Brain microvascular endothelial cell (primary cell): Measurements from ENCODE around the gene RAD54L2.
"Not testable (repeated sequence)": the region's sequence is repeated elsewhere in the genome, so short reads cannot be mapped to it uniquely, and the experiment has no call there.

ENCODE experiments used
- DNase-seq: peaks from one replicate; pipeline ENCODE4 v3.0.0-alpha.2; 2020
- H3K27ac ChIP-seq: fragments of 250-450 bp; sonication (Bioruptor Pico); 2 replicates; pipeline ENCODE4 v1.5.1; 2020; ENCODE audit warnings: mild to moderate bottlenecking, moderate library complexity
- H3K27me3 ChIP-seq: fragments of 250-450 bp; sonication (Bioruptor Pico); replicated peaks from 2 replicates; pipeline ENCODE4 v1.5.1; 2020; ENCODE audit warnings: mild to moderate bottlenecking
- H3K36me3 ChIP-seq: fragments of 250-450 bp; sonication (Bioruptor Pico); replicated peaks from 2 replicates; pipeline ENCODE4 v1.5.1; 2020; ENCODE audit warnings: mild to moderate bottlenecking
- H3K4me3 ChIP-seq: 2 replicates; pipeline ENCODE4 v1.5.1; 2011; ENCODE audit warnings: low read depth, mild to moderate bottlenecking, control low read depth, low read length, moderate library complexity
- in situ Hi-C: cut with HindIII; loops from 2 replicates; pipeline ENCODE4 v1.10.0; 2017; ENCODE audit warnings: low sequenced_read_pairs, low pct_ligation_motif_present
- TF ChIP-seq, protein P1 (sequence below): IDR thresholded peaks from 2 replicates; pipeline ENCODE4 v1.5.1; 2011; ENCODE audit warnings: low read depth, mild to moderate bottlenecking, moderate library complexity, low read length, control low read depth, inconsistent platforms; ENCODE audit errors: missing control alignments

Gene RAD54L2

DNA sequence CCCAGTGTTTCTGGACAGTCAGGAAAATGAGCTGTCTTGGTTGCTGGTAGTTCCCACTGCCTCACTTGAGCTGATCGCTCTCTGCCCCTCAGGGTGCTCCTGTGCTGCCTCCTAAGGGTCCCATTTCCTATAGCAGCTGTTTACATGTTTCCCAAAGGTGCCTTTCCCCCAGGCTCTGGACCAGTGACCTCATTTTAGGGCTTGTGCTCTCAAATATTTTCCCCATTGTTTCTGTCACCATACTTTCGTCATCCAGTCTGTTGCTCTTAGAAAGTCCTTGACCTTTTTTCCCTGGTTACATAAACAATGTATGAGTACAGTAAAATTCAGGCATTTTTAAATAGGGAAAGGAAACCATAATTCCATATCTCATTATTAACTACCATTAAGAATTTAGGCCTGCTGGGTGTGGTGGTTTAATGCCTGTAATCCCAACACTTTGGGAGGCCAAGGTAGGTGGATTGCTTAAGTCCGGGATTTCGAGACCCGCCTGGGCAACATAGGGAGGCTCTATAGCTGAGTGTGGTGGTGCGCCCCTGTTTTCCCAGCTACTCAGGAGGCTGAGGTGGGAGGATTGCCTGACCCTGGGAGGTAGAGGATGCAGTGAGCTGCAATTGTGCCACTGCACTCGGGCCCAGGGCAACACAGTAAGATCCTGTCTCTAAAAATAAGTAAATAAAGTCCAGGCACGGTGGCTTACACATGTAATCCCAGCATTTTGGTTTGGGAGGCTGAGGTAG lies 11.7 kb downstream of the RAD54L2 start:
- Histone ChIP-seq H3K27ac (no peak overlapping the region), H3K27me3 (no peaks in the 10 kb centered on the region), H3K36me3 (no peaks in the 10 kb centered on the region), H3K4me3 (no peak overlapping the region)
- TF ChIP-seq, protein P1, sequence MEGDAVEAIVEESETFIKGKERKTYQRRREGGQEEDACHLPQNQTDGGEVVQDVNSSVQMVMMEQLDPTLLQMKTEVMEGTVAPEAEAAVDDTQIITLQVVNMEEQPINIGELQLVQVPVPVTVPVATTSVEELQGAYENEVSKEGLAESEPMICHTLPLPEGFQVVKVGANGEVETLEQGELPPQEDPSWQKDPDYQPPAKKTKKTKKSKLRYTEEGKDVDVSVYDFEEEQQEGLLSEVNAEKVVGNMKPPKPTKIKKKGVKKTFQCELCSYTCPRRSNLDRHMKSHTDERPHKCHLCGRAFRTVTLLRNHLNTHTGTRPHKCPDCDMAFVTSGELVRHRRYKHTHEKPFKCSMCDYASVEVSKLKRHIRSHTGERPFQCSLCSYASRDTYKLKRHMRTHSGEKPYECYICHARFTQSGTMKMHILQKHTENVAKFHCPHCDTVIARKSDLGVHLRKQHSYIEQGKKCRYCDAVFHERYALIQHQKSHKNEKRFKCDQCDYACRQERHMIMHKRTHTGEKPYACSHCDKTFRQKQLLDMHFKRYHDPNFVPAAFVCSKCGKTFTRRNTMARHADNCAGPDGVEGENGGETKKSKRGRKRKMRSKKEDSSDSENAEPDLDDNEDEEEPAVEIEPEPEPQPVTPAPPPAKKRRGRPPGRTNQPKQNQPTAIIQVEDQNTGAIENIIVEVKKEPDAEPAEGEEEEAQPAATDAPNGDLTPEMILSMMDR: no peak
- in situ Hi-C loops: no loop called here
- DNase-seq: no peak

DNA sequence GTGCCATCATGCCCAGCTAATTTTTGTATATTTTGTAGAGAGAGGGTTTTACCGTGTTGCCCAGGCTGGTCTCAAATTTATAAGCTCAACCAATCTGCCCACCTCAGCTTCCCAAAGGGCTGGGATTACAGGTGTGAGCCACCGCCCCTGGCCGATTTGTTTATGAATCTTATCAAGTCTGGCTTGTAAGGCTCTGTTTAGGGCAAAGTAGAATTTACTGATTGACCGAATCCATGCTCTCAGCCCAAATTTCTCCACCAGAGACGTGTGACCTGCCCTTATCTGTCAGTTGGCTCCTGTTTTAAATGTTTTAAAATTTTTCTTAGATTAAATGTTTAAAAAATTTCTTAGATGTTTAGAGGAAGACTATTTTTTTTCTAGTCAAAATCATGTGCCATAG lies 19.5 kb downstream of the RAD54L2 start:
- Histone ChIP-seq H3K27ac (no peak overlapping the region), H3K36me3 (no peaks in the 10 kb centered on the region), H3K4me3 (no peak overlapping the region), H3K27me3 (no peaks in the 10 kb centered on the region)
- TF ChIP-seq, protein P1: no peak
- no peak for DNase-seq
- in situ Hi-C loops: no loop called here

DNA sequence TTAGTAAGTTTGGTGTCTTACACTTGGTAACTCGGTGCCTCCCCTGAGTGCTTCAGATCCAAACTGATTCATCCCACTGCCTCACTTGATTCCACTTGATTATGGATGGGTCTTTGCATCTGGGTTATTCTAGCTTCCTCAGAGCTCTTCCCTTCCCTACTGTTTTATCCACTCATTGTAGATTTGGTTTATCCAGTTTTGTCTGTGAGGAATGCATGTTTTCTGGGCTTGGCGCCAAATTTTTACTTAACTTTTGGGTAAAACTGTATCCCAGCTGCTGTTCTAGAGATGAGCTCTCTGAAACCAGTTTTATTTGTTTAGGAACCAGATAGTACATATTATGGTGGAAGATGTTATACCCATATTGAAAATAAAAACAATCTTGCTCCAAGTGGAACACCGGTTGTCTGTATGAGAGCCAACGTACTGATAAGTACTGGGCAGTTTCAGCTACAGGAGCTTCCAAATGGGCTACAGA lies 20.9 kb downstream of the RAD54L2 start:
- TF ChIP-seq, protein P1: no peak
- Histone ChIP-seq H3K27me3 (no peaks in the 10 kb centered on the region), H3K4me3 (no peak overlapping the region), H3K36me3 (no peaks in the 10 kb centered on the region), H3K27ac (no peak overlapping the region)
- DNase-seq: peak; percentile 60
- in situ Hi-C loops: no loop called here

- H3K4me3 ChIP-seq: no peak overlapping the region
- in situ Hi-C loops: no loop called here
- H3K27me3 ChIP-seq: no peaks in the 10 kb centered on the region
- TF ChIP-seq, protein P1: no peak
- DNase-seq: no peak
- H3K36me3 ChIP-seq: no peaks in the 10 kb centered on the region
- H3K27ac ChIP-seq: no peak overlapping the region
Measured at GRCh38 chr3:51559961-51560360, 21.4 kb downstream of the RAD54L2 start.

- H3K4me3 ChIP-seq, H3K27ac ChIP-seq, DNase-seq, H3K27me3 ChIP-seq, in situ Hi-C loops, H3K36me3 ChIP-seq: not testable (repeated sequence)
Measured at GRCh38 chr3:51562403-51562802, 23.9 kb downstream of the RAD54L2 start.

GRCh38 chr3:51568036-51568435 lies 29.5 kb downstream of the RAD54L2 start:
- DNase-seq: no peak
- TF ChIP-seq, protein P1: no peak
- no peak overlapping the region for H3K4me3 ChIP-seq
- no peaks in the 10 kb centered on the region for H3K36me3 ChIP-seq
- in situ Hi-C loops: no loop called here
- H3K27ac ChIP-seq: no peak overlapping the region
- H3K27me3 ChIP-seq: no peaks in the 10 kb centered on the region
